ENCODE measurements around the gene SMIM41. TPM values are rescaled to one million over a fixed set of nuclear protein-coding genes. Genes with fewer than 3 reads are reported as not detected.

SMIM41 gene
- total and polyA plus RNA-seq, 8 donors, result 0.47 to 6.9 (median 3.7) TPM

- Histone ChIP-seq H3K36me3 (peaks cover 0 to 15% of the 10 kb centered on the region in 2 donors), H3K4me1 (peaks cover 19 to 62% of the 10 kb centered on the region in 2 donors), H3K27me3 (peaks cover 0 to 27% of the 10 kb centered on the region in 2 donors), H3K4me3 (peak overlapping the region; percentile 46 to 54), H3K27ac (peak overlapping the region; percentile 92 to 96), H3K9me3 (no peaks in the 10 kb centered on the region)
- intact Hi-C loops (cut with DNase I), result no loop called here
- peak in 1 of 4 donors; percentile 68 for DNase-seq
- TF ChIP-seq CTCF (IDR thresholded peaks at IDR 0.05), result no peak
- no peak for ATAC-seq
Measured at GRCh38 chr12:52050116-52050757, 29.3 kb upstream of the SMIM41 start.

DNA sequence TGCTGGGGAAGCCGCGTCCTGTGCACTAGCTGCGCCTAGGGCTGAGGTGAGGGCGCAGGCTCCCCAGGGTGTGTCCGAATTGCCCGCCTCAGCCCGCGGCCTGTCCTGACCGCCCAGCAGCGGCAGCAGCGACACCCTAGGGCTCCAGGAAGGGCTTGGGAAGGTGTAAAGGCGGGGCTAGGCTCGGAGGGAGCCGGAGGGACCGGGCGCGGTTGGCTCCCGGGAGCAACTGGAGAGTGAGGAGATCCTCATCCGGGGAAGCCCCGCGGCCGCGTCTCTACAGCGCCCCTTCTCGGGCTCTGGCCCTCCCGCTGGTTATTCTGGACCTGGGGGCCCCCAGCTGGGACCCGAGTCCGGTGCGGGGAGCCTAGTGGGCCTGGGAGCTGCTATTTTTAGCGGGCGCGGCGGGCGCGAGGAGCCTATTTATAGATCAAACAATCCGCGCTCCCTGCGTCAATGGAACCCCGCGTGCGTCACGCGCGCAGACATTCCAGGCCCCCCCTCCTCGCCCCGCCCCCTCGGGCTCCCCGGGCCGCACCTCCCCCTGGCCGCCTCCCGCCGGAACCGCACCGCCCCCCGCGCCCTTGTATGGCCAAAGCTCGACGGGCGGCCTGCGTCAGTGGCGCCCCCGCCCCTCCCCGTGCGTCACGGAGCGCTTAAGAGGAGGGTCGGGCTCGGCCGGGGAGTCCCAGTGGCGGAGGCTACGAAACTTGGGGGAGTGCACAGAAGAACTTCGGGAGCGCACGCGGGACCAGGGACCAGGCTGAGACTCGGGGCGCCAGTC is 28.6 kb upstream of the SMIM41 start, which contains the start of gene NR4A1:
Gene NR4A1 (plus strand): TSS at position 685 of the 784 bp plus-strand sequence. CDS start 2,887 bp downstream, outside the sequence.
- Histone ChIP-seq H3K4me3 (peak within 1 kb of the TSS; percentile 46 to 54), H3K4me1 (peaks cover 12 to 55% of the 10 kb centered on the region in 2 donors), H3K36me3 (peaks cover 0 to 20% of the 10 kb centered on the region in 2 donors), H3K27ac (peak within 1 kb of the TSS; percentile 92 to 96), H3K9me3 (no peaks in the 10 kb centered on the region), H3K27me3 (peaks cover 0 to 27% of the 10 kb centered on the region in 2 donors)
- peak; percentile 92 to 98 (median 96) for DNase-seq
- peak; percentile 85 for ATAC-seq
- intact Hi-C loops (cut with DNase I), result no loop called here
- TF ChIP-seq CTCF (IDR thresholded peaks at IDR 0.05), result no peak

GRCh38 chr12:52052468-52053186 is 26.9 kb upstream of the SMIM41 start:
- Histone ChIP-seq H3K4me1 (peaks cover 8 to 44% of the 10 kb centered on the region in 2 donors), H3K4me3 (peak overlapping the region; percentile 46 to 54), H3K36me3 (peaks cover 0 to 37% of the 10 kb centered on the region in 2 donors), H3K27me3 (peaks cover 0 to 27% of the 10 kb centered on the region in 2 donors), H3K27ac (peak overlapping the region; percentile 5 to 54), H3K9me3 (no peaks in the 10 kb centered on the region)
- intact Hi-C loops (cut with DNase I), result no loop called here
- DNase-seq (no peak), ATAC-seq (peak; percentile 0)
- no peak for TF ChIP-seq CTCF (IDR thresholded peaks at IDR 0.05)

DNA sequence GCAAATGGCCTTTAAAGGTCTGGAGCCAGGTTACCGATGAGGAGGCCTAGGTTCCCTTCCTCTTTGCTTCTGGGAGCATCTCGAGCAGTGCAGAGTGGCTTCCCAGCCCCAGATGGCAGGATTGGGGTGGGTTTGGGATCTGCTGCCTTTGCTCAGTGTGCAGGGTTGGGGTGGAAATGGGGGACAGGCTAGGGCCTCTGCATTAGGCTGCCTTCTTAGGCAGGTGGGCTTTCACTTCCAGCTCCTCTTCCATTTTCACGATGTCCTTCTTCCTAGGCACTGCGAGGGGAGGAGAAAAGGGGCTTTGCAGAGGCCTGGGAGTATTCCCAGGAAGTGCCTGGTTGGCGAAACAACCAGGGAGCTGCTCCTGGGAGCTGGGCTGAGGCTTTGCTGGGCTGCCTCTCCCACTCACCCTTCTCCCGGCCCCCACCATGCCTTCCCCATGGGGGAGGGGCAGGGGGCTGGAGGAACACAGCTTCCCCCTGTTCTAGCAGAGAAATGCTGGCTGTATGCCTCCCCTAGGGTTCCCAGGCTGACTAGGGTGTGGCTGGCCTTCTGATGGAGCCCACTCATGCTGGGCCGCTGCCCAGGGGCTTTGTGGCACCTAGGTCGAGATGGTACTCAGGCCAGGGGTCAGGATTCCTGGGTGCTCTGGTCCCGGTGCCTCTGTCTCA is 25.8 kb upstream of the SMIM41 start:
- DNase-seq (no peak), ATAC-seq (no peak)
- intact Hi-C loops (cut with DNase I), result no loop called here
- TF ChIP-seq CTCF (IDR thresholded peaks at IDR 0.05), result no peak
- Histone ChIP-seq H3K27ac (peak overlapping the region in 1 of 2 donors; percentile 54), H3K4me1 (peaks cover 8 to 44% of the 10 kb centered on the region in 2 donors), H3K4me3 (peak overlapping the region; percentile 46 to 54), H3K27me3 (peaks cover 0 to 27% of the 10 kb centered on the region in 2 donors), H3K9me3 (no peaks in the 10 kb centered on the region), H3K36me3 (peaks cover 0 to 48% of the 10 kb centered on the region in 2 donors)

Data from left lung (tissue), 10 donors.